Daoy (cell line): ENCODE measurements around the gene PSMD12. TPM values are rescaled to one million over a fixed set of nuclear protein-coding genes. Genes with fewer than 3 reads are reported as not detected.
"Not testable (repeated sequence)": the region's sequence is repeated elsewhere in the genome, so short reads cannot be mapped to it uniquely, and the experiment has no call there.

ENCODE experiments used
- DNase-seq: peaks from one replicate; pipeline ENCODE4 v3.0.0-alpha.2; 2015; ENCODE audit warnings: low read depth
- total RNA-seq: library from RNA; depleted of rRNA; stranded (reverse); fragments of >200 nt; shearing (Covaris generic); gene quantifications from 2 replicates; pipeline ENCODE4 v1.2.3, GENCODE V29; 2014; rRNA removed

PSMD12 gene
- total RNA-seq: 77.3 and 78.0 TPM in 2 replicates

GRCh38 chr17:67366193-67367157, at the start of gene PSMD12:
Gene PSMD12, minus strand, starts transcription at chr17:67366577. Its CDS starts 58 bp downstream, at chr17:67366519.
- peak; percentile 95 for DNase-seq

- no peak for DNase-seq
Observed at GRCh38 chr17:67415291-67415690, 48.9 kb upstream of the PSMD12 start.

- DNase-seq: no peak
Observed at GRCh38 chr17:67414559-67414958, 48.2 kb upstream of the PSMD12 start.

GRCh38 chr17:67414130-67414529, 47.8 kb upstream of the PSMD12 start:
- DNase-seq: no peak

- DNase-seq: no peak
Observed at GRCh38 chr17:67413388-67413787, 47.0 kb upstream of the PSMD12 start.

GRCh38 chr17:67412941-67413340, 46.6 kb upstream of the PSMD12 start:
- DNase-seq: no peak

GRCh38 chr17:67412032-67412431, 45.7 kb upstream of the PSMD12 start:
- DNase-seq: no peak

GRCh38 chr17:67411397-67411796, 45.0 kb upstream of the PSMD12 start:
- DNase-seq: no peak

GRCh38 chr17:67408455-67408830, 42.1 kb upstream of the PSMD12 start:
- not testable (repeated sequence) for DNase-seq

- no peak for DNase-seq
Observed at GRCh38 chr17:67403483-67403882, 37.1 kb upstream of the PSMD12 start.

GRCh38 chr17:67403065-67403464, 36.7 kb upstream of the PSMD12 start:
- DNase-seq: no peak

GRCh38 chr17:67401598-67402504, 35.5 kb upstream of the PSMD12 start:
- no peak for DNase-seq

GRCh38 chr17:67401106-67401505, 34.7 kb upstream of the PSMD12 start:
- DNase-seq: no peak

- no peak for DNase-seq
Observed at GRCh38 chr17:67400193-67400592, 33.8 kb upstream of the PSMD12 start.

- DNase-seq: no peak
Observed at GRCh38 chr17:67399676-67400075, 33.3 kb upstream of the PSMD12 start.

GRCh38 chr17:67393809-67394397, 27.5 kb upstream of the PSMD12 start:
- DNase-seq: no peak

- DNase-seq: no peak
Observed at GRCh38 chr17:67392111-67392510, 25.7 kb upstream of the PSMD12 start.

GRCh38 chr17:67390646-67391361, 24.4 kb upstream of the PSMD12 start:
- peak; percentile 93 for DNase-seq

GRCh38 chr17:67390006-67390645, 23.7 kb upstream of the PSMD12 start:
- no peak for DNase-seq

GRCh38 chr17:67388986-67389385, 22.6 kb upstream of the PSMD12 start:
- no peak for DNase-seq

GRCh38 chr17:67388536-67388935, 22.2 kb upstream of the PSMD12 start:
- DNase-seq: not testable (repeated sequence)
